ENCODE results near the gene OSBPL8.

Gene OSBPL8

GRCh38 chr12:76457010-76457409 lies 102.6 kb downstream of the OSBPL8 start:
- Mint-ChIP-seq H3K36me3 (ENCODE audit: low read depth) (peaks cover 3% of the 10 kb centered on the region), H3K4me3 (no peak overlapping the region), H3K4me1 (ENCODE audit: low read depth) (peaks cover 11% of the 10 kb centered on the region), H3K27ac (no peak overlapping the region), H3K27me3 (ENCODE audit: low read depth) (no peaks in the 10 kb centered on the region), H3K9me3 (no peaks in the 10 kb centered on the region)
- DNase-seq (ENCODE audit: low spot score), result no peak

GRCh38 chr12:76455582-76456345 lies 103.8 kb downstream of the OSBPL8 start:
- no peak overlapping the region for H3K4me3 Mint-ChIP-seq
- no peaks in the 10 kb centered on the region for H3K9me3 Mint-ChIP-seq
- H3K4me1 Mint-ChIP-seq (ENCODE audit: low read depth), result peaks cover 10% of the 10 kb centered on the region
- peaks cover 5% of the 10 kb centered on the region for H3K36me3 Mint-ChIP-seq (ENCODE audit: low read depth)
- DNase-seq (ENCODE audit: low spot score), result peak; percentile 35
- no peak overlapping the region for H3K27ac Mint-ChIP-seq
- no peaks in the 10 kb centered on the region for H3K27me3 Mint-ChIP-seq (ENCODE audit: low read depth)

GRCh38 chr12:76451528-76451927 lies 108.0 kb downstream of the OSBPL8 start:
- H3K36me3 Mint-ChIP-seq (ENCODE audit: low read depth), result peaks cover 28% of the 10 kb centered on the region
- no peak overlapping the region for H3K27ac Mint-ChIP-seq
- H3K4me1 Mint-ChIP-seq (ENCODE audit: low read depth), result peaks cover 11% of the 10 kb centered on the region
- H3K4me3 Mint-ChIP-seq, result no peak overlapping the region
- DNase-seq (ENCODE audit: low spot score), result no peak
- H3K27me3 Mint-ChIP-seq (ENCODE audit: low read depth), result no peaks in the 10 kb centered on the region
- H3K9me3 Mint-ChIP-seq, result no peaks in the 10 kb centered on the region

- Mint-ChIP-seq H3K36me3 (ENCODE audit: low read depth) (peaks cover 30% of the 10 kb centered on the region), H3K4me1 (ENCODE audit: low read depth) (peaks cover 13% of the 10 kb centered on the region), H3K9me3 (no peaks in the 10 kb centered on the region), H3K4me3 (no peak overlapping the region), H3K27ac (no peak overlapping the region), H3K27me3 (ENCODE audit: low read depth) (no peaks in the 10 kb centered on the region)
- DNase-seq (ENCODE audit: low spot score), result no peak
Observed at GRCh38 chr12:76450690-76451089, 108.9 kb downstream of the OSBPL8 start.

- Mint-ChIP-seq H3K36me3 (ENCODE audit: low read depth) (peaks cover 34% of the 10 kb centered on the region), H3K4me1 (ENCODE audit: low read depth) (peaks cover 16% of the 10 kb centered on the region)
Observed at GRCh38 chr12:76449993-76450392, 109.6 kb downstream of the OSBPL8 start.

GRCh38 chr12:76449583-76449982 lies 110.0 kb downstream of the OSBPL8 start:
- DNase-seq (ENCODE audit: low spot score), result no peak
- H3K4me1 Mint-ChIP-seq (ENCODE audit: low read depth), result peaks cover 18% of the 10 kb centered on the region
- no peak overlapping the region for H3K27ac Mint-ChIP-seq

More at GRCh38 chr12:76449993-76450392, 109.6 kb downstream of the OSBPL8 start:
- Mint-ChIP-seq H3K4me3 (no peak overlapping the region), H3K27ac (no peak overlapping the region), H3K9me3 (no peaks in the 10 kb centered on the region), H3K27me3 (ENCODE audit: low read depth) (no peaks in the 10 kb centered on the region)
- DNase-seq (ENCODE audit: low spot score), result no peak

GRCh38 chr12:76449016-76449415 lies 110.6 kb downstream of the OSBPL8 start:
- Mint-ChIP-seq H3K4me3 (no peak overlapping the region), H3K9me3 (no peaks in the 10 kb centered on the region), H3K36me3 (ENCODE audit: low read depth) (peaks cover 35% of the 10 kb centered on the region), H3K27ac (no peak overlapping the region), H3K27me3 (ENCODE audit: low read depth) (no peaks in the 10 kb centered on the region), H3K4me1 (ENCODE audit: low read depth) (peaks cover 22% of the 10 kb centered on the region)
- no peak for DNase-seq (ENCODE audit: low spot score)

More at GRCh38 chr12:76449583-76449982, 110.0 kb downstream of the OSBPL8 start:
- Mint-ChIP-seq H3K9me3 (no peaks in the 10 kb centered on the region), H3K4me3 (no peak overlapping the region), H3K27me3 (ENCODE audit: low read depth) (no peaks in the 10 kb centered on the region), H3K36me3 (ENCODE audit: low read depth) (peaks cover 35% of the 10 kb centered on the region)

- H3K9me3 Mint-ChIP-seq, result no peaks in the 10 kb centered on the region
- H3K4me3 Mint-ChIP-seq, result no peak overlapping the region
- H3K27me3 Mint-ChIP-seq (ENCODE audit: low read depth), result no peaks in the 10 kb centered on the region
- H3K36me3 Mint-ChIP-seq (ENCODE audit: low read depth), result peaks cover 32% of the 10 kb centered on the region
- H3K27ac Mint-ChIP-seq, result no peak overlapping the region
- H3K4me1 Mint-ChIP-seq (ENCODE audit: low read depth), result peaks cover 22% of the 10 kb centered on the region
- DNase-seq (ENCODE audit: low spot score), result no peak
Observed at GRCh38 chr12:76446090-76446489, 113.5 kb downstream of the OSBPL8 start.

GRCh38 chr12:76445462-76445861 lies 114.1 kb downstream of the OSBPL8 start:
- peaks cover 20% of the 10 kb centered on the region for H3K4me1 Mint-ChIP-seq (ENCODE audit: low read depth)
- no peaks in the 10 kb centered on the region for H3K9me3 Mint-ChIP-seq
- no peak overlapping the region for H3K4me3 Mint-ChIP-seq
- no peaks in the 10 kb centered on the region for H3K27me3 Mint-ChIP-seq (ENCODE audit: low read depth)
- no peak overlapping the region for H3K27ac Mint-ChIP-seq
- no peak for DNase-seq (ENCODE audit: low spot score)
- peaks cover 31% of the 10 kb centered on the region for H3K36me3 Mint-ChIP-seq (ENCODE audit: low read depth)

GRCh38 chr12:76444408-76444984 lies 115.1 kb downstream of the OSBPL8 start:
- no peak for DNase-seq (ENCODE audit: low spot score)
- no peaks in the 10 kb centered on the region for H3K9me3 Mint-ChIP-seq
- H3K27me3 Mint-ChIP-seq (ENCODE audit: low read depth), result no peaks in the 10 kb centered on the region
- H3K4me3 Mint-ChIP-seq, result no peak overlapping the region
- H3K36me3 Mint-ChIP-seq (ENCODE audit: low read depth), result peaks cover 24% of the 10 kb centered on the region
- peaks cover 20% of the 10 kb centered on the region for H3K4me1 Mint-ChIP-seq (ENCODE audit: low read depth)
- no peak overlapping the region for H3K27ac Mint-ChIP-seq

- Mint-ChIP-seq H3K36me3 (ENCODE audit: low read depth) (peaks cover 29% of the 10 kb centered on the region), H3K27me3 (ENCODE audit: low read depth) (no peaks in the 10 kb centered on the region), H3K27ac (no peak overlapping the region), H3K4me1 (ENCODE audit: low read depth) (peaks cover 16% of the 10 kb centered on the region), H3K4me3 (no peak overlapping the region), H3K9me3 (peaks cover 9% of the 10 kb centered on the region)
- no peak for DNase-seq (ENCODE audit: low spot score)
Observed at GRCh38 chr12:76441016-76441415, 118.6 kb downstream of the OSBPL8 start.

GRCh38 chr12:76432733-76433132 lies 126.8 kb downstream of the OSBPL8 start:
- peaks cover 3% of the 10 kb centered on the region for H3K4me1 Mint-ChIP-seq (ENCODE audit: low read depth)
- no peaks in the 10 kb centered on the region for H3K27me3 Mint-ChIP-seq (ENCODE audit: low read depth)
- DNase-seq (ENCODE audit: low spot score), result no peak
- no peak overlapping the region for H3K27ac Mint-ChIP-seq
- no peak overlapping the region for H3K4me3 Mint-ChIP-seq
- peaks cover 67% of the 10 kb centered on the region for H3K36me3 Mint-ChIP-seq (ENCODE audit: low read depth)
- H3K9me3 Mint-ChIP-seq, result peaks cover 64% of the 10 kb centered on the region

- H3K36me3 Mint-ChIP-seq (ENCODE audit: low read depth), result peaks cover 68% of the 10 kb centered on the region
- peaks cover 6% of the 10 kb centered on the region for H3K4me1 Mint-ChIP-seq (ENCODE audit: low read depth)
- no peaks in the 10 kb centered on the region for H3K27me3 Mint-ChIP-seq (ENCODE audit: low read depth)
- peaks cover 69% of the 10 kb centered on the region for H3K9me3 Mint-ChIP-seq
- no peak for DNase-seq (ENCODE audit: low spot score)
- no peak overlapping the region for H3K27ac Mint-ChIP-seq
- no peak overlapping the region for H3K4me3 Mint-ChIP-seq
Observed at GRCh38 chr12:76428117-76428516, 131.5 kb downstream of the OSBPL8 start.

GRCh38 chr12:76426160-76426559 lies 133.4 kb downstream of the OSBPL8 start:
- Mint-ChIP-seq H3K4me3 (no peak overlapping the region), H3K4me1 (ENCODE audit: low read depth) (peaks cover 13% of the 10 kb centered on the region), H3K27me3 (ENCODE audit: low read depth) (no peaks in the 10 kb centered on the region), H3K36me3 (ENCODE audit: low read depth) (peaks cover 51% of the 10 kb centered on the region), H3K9me3 (peaks cover 51% of the 10 kb centered on the region), H3K27ac (no peak overlapping the region)
- DNase-seq (ENCODE audit: low spot score), result no peak

Data from T-helper 2 cell treated with Interferon-gamma antibody and Interleukin-4, amounts not matched to agents 5 μg/mL and 100 μg/mL, for 36 hours (primary cell).